ENCODE results near the gene MACO1. TPM values are rescaled to one million over a fixed set of nuclear protein-coding genes. Genes with fewer than 3 reads are reported as not detected.
A peak's percentile ranks its signal among the peaks of the same experiment; 100 is the strongest.

MACO1 gene
- total RNA-seq, 1 donor from 2014 or later: 85.4 TPM

DNA sequence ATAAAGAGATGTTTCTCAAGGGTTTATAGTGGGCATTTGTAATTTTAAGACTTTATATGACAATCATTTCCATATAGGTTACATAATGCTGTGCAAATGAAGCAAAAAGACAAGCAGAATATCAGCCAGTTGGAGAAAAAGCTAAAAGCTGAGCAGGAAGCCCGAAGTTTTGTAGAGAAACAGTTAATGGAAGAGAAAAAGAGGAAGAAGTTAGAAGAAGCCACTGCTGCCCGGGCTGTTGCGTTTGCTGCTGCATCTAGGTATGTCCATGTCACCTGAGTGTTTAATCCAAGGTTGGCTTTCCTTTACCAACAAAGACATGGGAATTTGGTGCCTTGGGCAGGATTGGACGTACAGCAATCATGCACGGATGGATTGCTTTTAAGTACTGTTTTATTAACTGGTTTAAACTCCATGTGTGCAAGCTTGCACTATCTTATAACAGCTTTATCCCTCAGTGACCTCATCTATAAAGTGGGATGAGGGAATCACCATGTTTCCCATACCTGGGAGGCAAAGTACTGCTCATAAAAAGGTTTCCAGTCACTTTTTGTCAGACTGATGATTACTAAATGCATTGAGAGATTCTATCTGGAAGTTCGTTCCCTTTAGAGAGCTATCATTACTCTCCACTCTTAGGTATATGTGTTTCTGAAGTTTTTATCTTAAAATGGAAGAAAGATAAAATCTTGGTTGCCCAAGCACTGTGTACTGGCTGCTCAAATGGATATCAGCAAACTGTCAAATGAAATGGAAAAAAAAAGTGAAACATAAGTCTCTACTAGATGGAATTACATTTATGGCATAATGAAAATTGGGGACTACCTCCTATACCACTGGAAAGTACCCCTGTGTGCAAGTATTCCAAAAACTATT is 55.1 kb downstream of the MACO1 start:
- no peak overlapping the region for H3K4me3 Mint-ChIP-seq (ENCODE audit: unreplicated experiment)
- H3K9me3 Mint-ChIP-seq (ENCODE audit: unreplicated experiment): no peaks in the 10 kb centered on the region
- H3K27ac Mint-ChIP-seq (ENCODE audit: unreplicated experiment): no peak overlapping the region
- H3K36me3 Mint-ChIP-seq (ENCODE audit: unreplicated experiment): no peaks in the 10 kb centered on the region
- TF ChIP-seq, protein P1, sequence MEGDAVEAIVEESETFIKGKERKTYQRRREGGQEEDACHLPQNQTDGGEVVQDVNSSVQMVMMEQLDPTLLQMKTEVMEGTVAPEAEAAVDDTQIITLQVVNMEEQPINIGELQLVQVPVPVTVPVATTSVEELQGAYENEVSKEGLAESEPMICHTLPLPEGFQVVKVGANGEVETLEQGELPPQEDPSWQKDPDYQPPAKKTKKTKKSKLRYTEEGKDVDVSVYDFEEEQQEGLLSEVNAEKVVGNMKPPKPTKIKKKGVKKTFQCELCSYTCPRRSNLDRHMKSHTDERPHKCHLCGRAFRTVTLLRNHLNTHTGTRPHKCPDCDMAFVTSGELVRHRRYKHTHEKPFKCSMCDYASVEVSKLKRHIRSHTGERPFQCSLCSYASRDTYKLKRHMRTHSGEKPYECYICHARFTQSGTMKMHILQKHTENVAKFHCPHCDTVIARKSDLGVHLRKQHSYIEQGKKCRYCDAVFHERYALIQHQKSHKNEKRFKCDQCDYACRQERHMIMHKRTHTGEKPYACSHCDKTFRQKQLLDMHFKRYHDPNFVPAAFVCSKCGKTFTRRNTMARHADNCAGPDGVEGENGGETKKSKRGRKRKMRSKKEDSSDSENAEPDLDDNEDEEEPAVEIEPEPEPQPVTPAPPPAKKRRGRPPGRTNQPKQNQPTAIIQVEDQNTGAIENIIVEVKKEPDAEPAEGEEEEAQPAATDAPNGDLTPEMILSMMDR (IDR thresholded peaks at IDR 0.05; ENCODE audit: partially characterized antibody, unreplicated experiment): no peak
- peaks cover 1% of the 10 kb centered on the region for H3K27me3 Mint-ChIP-seq (ENCODE audit: unreplicated experiment)
- peaks cover 12% of the 10 kb centered on the region for H3K4me1 Mint-ChIP-seq (ENCODE audit: low read depth, unreplicated experiment)
- no peak for DNase-seq

DNA sequence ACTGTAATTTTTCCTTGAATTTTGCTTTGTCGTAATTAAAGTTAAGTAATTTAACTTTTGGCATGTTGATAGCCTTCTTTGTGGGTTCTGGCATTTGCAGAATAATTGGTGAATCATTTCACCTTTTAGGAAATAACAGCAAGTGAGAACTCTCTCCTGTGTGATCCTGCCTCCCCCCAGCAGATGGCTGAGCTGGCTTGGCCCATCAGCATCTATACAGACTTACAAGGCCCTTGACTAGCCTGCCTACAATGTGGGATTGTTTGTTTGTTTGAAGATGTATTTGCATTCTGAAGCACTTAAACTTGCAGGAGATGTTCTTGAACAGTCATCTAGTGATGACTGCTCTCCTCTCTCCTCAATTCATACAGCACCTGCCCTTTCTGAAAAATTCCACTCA is 55.9 kb downstream of the MACO1 start:
- peaks cover 6% of the 10 kb centered on the region for H3K4me1 Mint-ChIP-seq (ENCODE audit: low read depth, unreplicated experiment)
- H3K4me3 Mint-ChIP-seq (ENCODE audit: unreplicated experiment): no peak overlapping the region
- peaks cover 6% of the 10 kb centered on the region for H3K36me3 Mint-ChIP-seq (ENCODE audit: unreplicated experiment)
- peaks cover under 1% of the 10 kb centered on the region for H3K9me3 Mint-ChIP-seq (ENCODE audit: unreplicated experiment)
- no peak for DNase-seq
- TF ChIP-seq, protein P1 (IDR thresholded peaks at IDR 0.05; ENCODE audit: partially characterized antibody, unreplicated experiment): no peak
- peaks cover 3% of the 10 kb centered on the region for H3K27me3 Mint-ChIP-seq (ENCODE audit: unreplicated experiment)
- no peak overlapping the region for H3K27ac Mint-ChIP-seq (ENCODE audit: unreplicated experiment)

DNA sequence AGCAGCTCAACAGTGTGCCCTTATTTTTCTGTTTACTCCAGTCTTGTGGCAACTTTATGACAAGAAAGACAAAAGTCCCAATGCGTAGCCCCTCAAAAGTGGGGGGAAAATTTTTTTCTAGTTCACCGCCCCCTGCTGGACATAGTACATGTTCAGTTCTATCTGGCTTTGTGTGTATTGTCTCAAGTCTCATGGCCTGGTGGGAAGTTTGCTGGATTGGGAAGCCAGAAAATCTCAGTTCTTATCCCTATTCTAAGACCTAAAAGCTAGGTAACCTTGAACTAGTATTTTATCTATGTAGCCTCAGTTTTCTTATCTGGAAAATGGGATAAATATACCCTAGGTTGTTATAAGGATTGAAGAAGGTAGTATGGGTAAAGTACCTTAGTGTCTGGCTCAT is 56.9 kb downstream of the MACO1 start:
- TF ChIP-seq, protein P1 (IDR thresholded peaks at IDR 0.05; ENCODE audit: partially characterized antibody, unreplicated experiment): peak; percentile 70
- peaks cover 3% of the 10 kb centered on the region for H3K27me3 Mint-ChIP-seq (ENCODE audit: unreplicated experiment)
- no peak for DNase-seq
- no peak overlapping the region for H3K4me3 Mint-ChIP-seq (ENCODE audit: unreplicated experiment)
- no peaks in the 10 kb centered on the region for H3K4me1 Mint-ChIP-seq (ENCODE audit: low read depth, unreplicated experiment)
- peaks cover 3% of the 10 kb centered on the region for H3K9me3 Mint-ChIP-seq (ENCODE audit: unreplicated experiment)
- H3K27ac Mint-ChIP-seq (ENCODE audit: unreplicated experiment): no peak overlapping the region
- H3K36me3 Mint-ChIP-seq (ENCODE audit: unreplicated experiment): peaks cover 13% of the 10 kb centered on the region

DNA sequence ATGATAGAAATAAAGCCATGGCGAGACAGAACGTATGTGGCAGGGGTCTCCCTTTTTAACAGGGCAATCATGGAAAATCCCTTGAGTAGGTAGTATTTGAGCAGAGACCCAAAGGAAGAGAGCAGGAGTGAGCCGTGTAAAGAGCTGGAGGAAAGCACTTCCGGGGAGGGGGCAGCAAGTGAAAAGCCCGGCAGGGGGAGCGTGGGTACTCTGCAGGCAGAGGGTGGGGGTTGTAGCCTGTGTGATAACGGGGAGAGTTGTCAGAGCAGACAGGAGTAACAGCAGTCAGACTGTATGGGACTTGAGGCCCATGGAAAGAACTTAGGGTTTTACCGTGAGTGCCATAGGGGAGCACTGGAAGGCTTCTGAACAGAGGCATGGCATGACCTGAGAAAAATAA is 61.6 kb downstream of the MACO1 start:
- Mint-ChIP-seq H3K4me1 (ENCODE audit: low read depth, unreplicated experiment) (no peaks in the 10 kb centered on the region), H3K4me3 (ENCODE audit: unreplicated experiment) (no peak overlapping the region), H3K27me3 (ENCODE audit: unreplicated experiment) (peaks cover 3% of the 10 kb centered on the region), H3K9me3 (ENCODE audit: unreplicated experiment) (peaks cover 9% of the 10 kb centered on the region), H3K27ac (ENCODE audit: unreplicated experiment) (no peak overlapping the region), H3K36me3 (ENCODE audit: unreplicated experiment) (peaks cover 21% of the 10 kb centered on the region)
- TF ChIP-seq, protein P1 (IDR thresholded peaks at IDR 0.05; ENCODE audit: partially characterized antibody, unreplicated experiment): no peak
- no peak for DNase-seq

DNA sequence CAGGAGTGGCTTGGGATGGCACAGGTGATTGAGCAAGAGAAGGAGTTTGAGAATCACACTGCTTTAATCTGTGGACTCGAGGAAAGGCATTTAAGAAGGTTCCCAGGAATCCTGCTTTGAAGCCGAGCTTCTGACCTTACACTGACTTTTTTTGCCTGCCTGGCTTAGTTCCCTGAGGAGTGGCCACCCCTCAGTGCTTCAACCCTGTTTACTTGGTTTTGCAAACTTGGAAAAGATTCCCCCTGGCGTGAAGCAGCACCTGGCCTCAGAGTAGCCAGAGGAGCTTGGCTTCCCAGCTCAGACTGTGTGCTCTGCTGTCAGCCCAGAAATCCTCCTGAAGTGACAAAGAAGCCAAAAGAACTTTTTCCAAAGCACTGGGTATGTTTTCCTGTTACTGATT is 64.3 kb downstream of the MACO1 start:
- TF ChIP-seq, protein P1 (IDR thresholded peaks at IDR 0.05; ENCODE audit: partially characterized antibody, unreplicated experiment): no peak
- no peak for DNase-seq
- Mint-ChIP-seq H3K4me3 (ENCODE audit: unreplicated experiment) (no peak overlapping the region), H3K36me3 (ENCODE audit: unreplicated experiment) (peaks cover 21% of the 10 kb centered on the region), H3K9me3 (ENCODE audit: unreplicated experiment) (peaks cover 12% of the 10 kb centered on the region), H3K4me1 (ENCODE audit: low read depth, unreplicated experiment) (no peaks in the 10 kb centered on the region), H3K27ac (ENCODE audit: unreplicated experiment) (no peak overlapping the region), H3K27me3 (ENCODE audit: unreplicated experiment) (peaks cover 2% of the 10 kb centered on the region)
